ENCODE data around the gene JAGN1.

DNA sequence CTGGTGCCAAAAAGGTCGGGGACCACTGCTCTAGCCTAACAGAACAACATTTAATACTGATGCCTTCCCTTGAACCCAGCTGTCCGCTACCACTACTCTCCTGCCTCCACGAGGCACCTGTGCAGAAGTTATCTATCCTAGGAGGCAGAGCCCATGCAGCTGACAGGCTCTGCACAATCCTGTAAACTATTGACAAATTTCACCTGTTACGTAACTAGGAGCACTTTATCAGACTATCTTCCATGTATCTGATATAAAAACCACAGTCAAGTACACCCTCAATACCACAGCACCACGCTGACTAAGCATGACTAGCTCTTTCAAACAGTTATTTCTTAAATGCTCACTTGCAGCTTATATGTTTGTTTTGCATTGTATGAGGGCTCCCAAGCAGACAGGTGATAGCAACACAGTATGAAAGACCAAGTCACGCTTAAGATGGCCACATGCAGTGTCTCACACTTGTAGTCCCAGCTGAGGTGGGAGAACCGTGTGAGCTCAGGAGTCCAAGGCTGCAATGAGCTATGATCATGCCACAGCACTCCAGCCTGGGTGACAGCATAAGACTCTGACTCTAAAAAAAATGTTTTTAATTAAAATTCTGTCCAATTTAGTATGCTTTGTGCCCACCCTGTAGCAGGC, 22.0 kb downstream of the JAGN1 start:
- TF ChIP-seq MAX (IDR thresholded peaks at IDR 0.05; ENCODE audit: low read depth, low read length) (no peak), CTCF (IDR thresholded peaks at IDR 0.05; ENCODE audit: low read depth, low read length) (no peak), POLR2A (IDR thresholded peaks at IDR 0.05; ENCODE audit: extremely low read depth, insufficient read length) (no peak), MYC (IDR thresholded peaks at IDR 0.05; ENCODE audit: low read depth, low read length) (no peak)

Data from NB4 (cell line).